Stimulated activated CD4-positive, alpha-beta T cell treated with anti-CD3 and anti-CD28 coated beads, Interleukin-4, amount 100 ng/mL, for 24 hours (primary cell): ENCODE data around the gene CD82.

Source experiments
- DNase-seq: peaks from one replicate; pipeline ENCODE4 v3.0.0-alpha.2; 2020

The CD82 gene

GRCh38 chr11:44561964-44562734, 3.3 kb upstream of the CD82 start:
- no peak for DNase-seq

GRCh38 chr11:44562845-44563460, 2.5 kb upstream of the CD82 start:
- no peak for DNase-seq

GRCh38 chr11:44563711-44564110, 1.8 kb upstream of the CD82 start:
- DNase-seq, result no peak

- no peak for DNase-seq
Measured at GRCh38 chr11:44564166-44564565, 1.3 kb upstream of the CD82 start.

- no peak for DNase-seq
Measured at GRCh38 chr11:44564670-44565210, 723 bp upstream of the CD82 start.

GRCh38 chr11:44565953-44566949, 788 bp downstream of the CD82 start:
- no peak for DNase-seq

- DNase-seq, result peak; percentile 54
Measured at GRCh38 chr11:44566952-44567875, 1.8 kb downstream of the CD82 start.

- DNase-seq, result no peak
Measured at GRCh38 chr11:44567876-44568256, 2.4 kb downstream of the CD82 start.

GRCh38 chr11:44568331-44568657, 2.8 kb downstream of the CD82 start:
- DNase-seq, result no peak

GRCh38 chr11:44568658-44569473, 3.4 kb downstream of the CD82 start:
- peak; percentile 94 for DNase-seq

GRCh38 chr11:44570411-44571155, 5.1 kb downstream of the CD82 start:
- no peak for DNase-seq

GRCh38 chr11:44571871-44572270, 6.4 kb downstream of the CD82 start:
- no peak for DNase-seq

GRCh38 chr11:44572436-44572835, 7.0 kb downstream of the CD82 start:
- DNase-seq, result no peak

GRCh38 chr11:44572884-44573283, 7.4 kb downstream of the CD82 start:
- DNase-seq, result no peak

- no peak for DNase-seq
Measured at GRCh38 chr11:44573333-44573732, 7.9 kb downstream of the CD82 start.

- DNase-seq, result peak; percentile 61
Measured at GRCh38 chr11:44574610-44575287, 9.3 kb downstream of the CD82 start.

- DNase-seq, result peak; percentile 74
Measured at GRCh38 chr11:44575288-44575672, 9.8 kb downstream of the CD82 start.

GRCh38 chr11:44575962-44576361, 10.5 kb downstream of the CD82 start:
- no peak for DNase-seq

- DNase-seq, result no peak
Measured at GRCh38 chr11:44576656-44577055, 11.2 kb downstream of the CD82 start.
